T-cell (primary cell): ENCODE measurements around the gene EIF2B1. TPM values are rescaled to one million over a fixed set of nuclear protein-coding genes. Genes with fewer than 3 reads are reported as not detected.
A peak's percentile ranks its signal among the peaks of the same experiment; 100 is the strongest.

ENCODE experiments used
- ATAC-seq, 4 experiments: fragments of 200-7000 bp in 3 of 4; fragments of 150-1000 bp in 1 of 4; cut with Tn5 transposase; replicated peaks in 1 of 4; 1 replicate in 3 of 4; 2 replicates in 1 of 4; pipeline ENCODE4 v1.10.0; 2021; ENCODE audit warnings: moderate library complexity in 3 of 4, mild to moderate bottlenecking in 2 of 4, moderate number of reproducible peaks in 1 of 4
- CTCF ChIA-PET, 2 donors: fragments of 300-600 bp; sonication (Branson Sonifier 250); formaldehyde crosslinking; loops; one replicate each; lab custom pipeline; 2022; ENCODE audit warnings: antibody characterized with exemption in 2 of 2; lab: Charles Lee
- POLR2A ChIA-PET, 2 donors: fragments of 300-600 bp; sonication (Branson Sonifier 250); formaldehyde crosslinking; loops; one replicate each; lab custom pipeline; 2022; ENCODE audit warnings: antibody characterized with exemption in 2 of 2; lab: Charles Lee
- DNase-seq, 35 experiments: peaks; one replicate each; pipeline versions ENCODE4 v3.0.0 to v3.0.0-alpha.2; 2013 to 2023
- H3K27ac ChIP-seq: one replicate; pipeline ENCODE4 v1.5.1; 2013; ENCODE audit warnings: low read length
- H3K27me3 ChIP-seq, 2 experiments: replicated peaks in 1 of 2; 1 replicate in 1 of 2; 2 replicates in 1 of 2; pipeline versions ENCODE4 v1.6.1 to v1.7.0; 2013; ENCODE audit warnings: low read length in 1 of 2, mixed read lengths in 1 of 2; ENCODE audit not compliant: control insufficient read depth in 2 of 2, insufficient read depth in 2 of 2; ENCODE audit errors: extremely low read depth in 1 of 2
- H3K36me3 ChIP-seq, 2 donors: 1 replicate in 1 of 2; 2 replicates in 1 of 2; pipeline versions ENCODE4 v1.6.1 to v1.7.0; 2013; ENCODE audit warnings: low read length in 1 of 2; ENCODE audit not compliant: control insufficient read depth in 2 of 2, insufficient read depth in 1 of 2; ENCODE audit errors: extremely low read depth in 1 of 2
- H3K4me1 ChIP-seq, 2 experiments: 1 replicate in 1 of 2; 2 replicates in 1 of 2; pipeline versions ENCODE4 v1.6.1 to v1.7.0; 2013; ENCODE audit warnings: low read length in 2 of 2, mixed read lengths in 1 of 2; ENCODE audit not compliant: insufficient read depth in 2 of 2, control insufficient read depth in 1 of 2; ENCODE audit errors: extremely low read depth in 1 of 2
- H3K4me3 ChIP-seq, 2 donors: 1 replicate in 1 of 2; 2 replicates in 1 of 2; pipeline versions ENCODE4 v1.5.1 to v1.7.0; 2013; ENCODE audit warnings: mild to moderate bottlenecking in 2 of 2, low read length in 1 of 2, moderate library complexity in 1 of 2; ENCODE audit not compliant: control insufficient read depth in 1 of 2; ENCODE audit errors: extremely low read depth in 1 of 2
- H3K9me3 ChIP-seq: 2 replicates; pipeline ENCODE4 v1.7.0; 2013
- H3K27ac Mint-ChIP-seq, 2 donors: one replicate each; pipeline ENCODE4 v1.8.0; 2020 to 2021; ENCODE audit warnings: mild to moderate bottlenecking in 2 of 2, mixed read lengths in 2 of 2
- H3K27me3 Mint-ChIP-seq, 2 donors: one replicate each; pipeline ENCODE4 v1.8.0; 2021 to 2022; ENCODE audit warnings: mixed read lengths in 2 of 2
- H3K36me3 Mint-ChIP-seq: one replicate; pipeline ENCODE4 v1.8.0; 2021; ENCODE audit warnings: mixed read lengths
- H3K4me1 Mint-ChIP-seq, 3 donors: one replicate each; pipeline ENCODE4 v1.8.0; 2020 to 2022; ENCODE audit warnings: mixed read lengths in 3 of 3, mild to moderate bottlenecking in 1 of 3
- H3K4me3 Mint-ChIP-seq, 3 donors: one replicate each; pipeline ENCODE4 v1.8.0; 2020 to 2022; ENCODE audit warnings: mild to moderate bottlenecking in 3 of 3, mixed read lengths in 3 of 3, moderate library complexity in 3 of 3
- H3K9me3 Mint-ChIP-seq, 3 donors: one replicate each; pipeline ENCODE4 v1.8.0; 2020 to 2022; ENCODE audit warnings: mixed read lengths in 3 of 3
- WGBS: methylation state at CpG from one replicate; pipeline ENCODE4 v1.1.5; 2013; ENCODE audit warnings: missing lambda C conversion rate; ENCODE audit not compliant: insufficient coverage; 5-methylcytosine and 5-hydroxymethylcytosine counted together
- total RNA-seq, 35 experiments: library from RNA in 6 of 35; stranded (reverse) in 6 of 35; fragments of 120-200 nt in 1 of 35; gene quantifications; one replicate each; pipeline versions ENCODE4 v1.2.1 to v1.2.4 and lab custom pipeline; 2013 to 2026

Gene EIF2B1
- total RNA-seq, 5 donors from 2014 or later (not counting 1 experiment from before 2014, with no cell fraction given): 44.7 to 51.8 (median 47.0) TPM

- DNase-seq: no peak
- Mint-ChIP-seq H3K4me1 (peaks cover 0 to 2% (median 0%) of the 10 kb centered on the region in 3 donors), H3K27me3 (no peaks in the 10 kb centered on the region), H3K4me3 (no peak overlapping the region), H3K9me3 (no peaks in the 10 kb centered on the region), H3K27ac (peak overlapping the region in 1 of 2 donors; percentile 62), H3K36me3 (peaks cover 34% of the 10 kb centered on the region)
- Histone ChIP-seq H3K36me3 (peaks cover 13 to 49% of the 10 kb centered on the region in 2 donors), H3K27me3 (no peaks in the 10 kb centered on the region), H3K4me3 (no peak overlapping the region), H3K9me3 (no peaks in the 10 kb centered on the region), H3K4me1 (no peaks in the 10 kb centered on the region), H3K27ac (no peak overlapping the region)
- 100% methylated on average over 4 of the region's 4 CpGs for WGBS
- ChIA-PET POLR2A (no interaction called here), CTCF (no interaction called here)
- ATAC-seq: no peak
Observed at GRCh38 chr12:123654129-123654701, 20.7 kb upstream of the EIF2B1 start.

GRCh38 chr12:123648401-123648800 lies 14.9 kb upstream of the EIF2B1 start:
- Mint-ChIP-seq H3K4me3 (no peak overlapping the region), H3K36me3 (peaks cover 33% of the 10 kb centered on the region), H3K27me3 (no peaks in the 10 kb centered on the region), H3K9me3 (no peaks in the 10 kb centered on the region), H3K27ac (no peak overlapping the region), H3K4me1 (peaks cover 0 to 2% (median 0%) of the 10 kb centered on the region in 3 donors)
- H3K27me3 ChIP-seq: no peaks in the 10 kb centered on the region
- H3K4me3 ChIP-seq: no peak overlapping the region
- no peaks in the 10 kb centered on the region for H3K9me3 ChIP-seq
- peaks cover 6 to 55% of the 10 kb centered on the region in 2 donors for H3K36me3 ChIP-seq
- no peak for ATAC-seq
- POLR2A ChIA-PET: no interaction called here
- H3K4me1 ChIP-seq: no peaks in the 10 kb centered on the region
- H3K27ac ChIP-seq: no peak overlapping the region
- WGBS: 100% methylated on average over 3 of the region's 5 CpGs
- CTCF ChIA-PET: interaction anchor here in 1 of 2 donors (0.6 kb wide), 1 partner anchor 158 kb away, joined by 4 read pairs; no protein-coding TSS in a partner anchor
- DNase-seq: no peak

- no peak overlapping the region for H3K27ac Mint-ChIP-seq
- DNase-seq: no peak
- Histone ChIP-seq H3K27me3 (no peaks in the 10 kb centered on the region), H3K4me1 (no peaks in the 10 kb centered on the region), H3K4me3 (no peak overlapping the region), H3K9me3 (no peaks in the 10 kb centered on the region), H3K27ac (no peak overlapping the region), H3K36me3 (peaks cover 2 to 50% of the 10 kb centered on the region in 2 donors)
- no peak overlapping the region for H3K4me3 Mint-ChIP-seq
- ATAC-seq: no peak
- 83% methylated on average over 1 of the region's 5 CpGs for WGBS
- ChIA-PET CTCF (no interaction called here), POLR2A (no interaction called here)
- no peaks in the 10 kb centered on the region for H3K9me3 Mint-ChIP-seq
- peaks cover 0 to 2% (median 0%) of the 10 kb centered on the region in 3 donors for H3K4me1 Mint-ChIP-seq
- H3K27me3 Mint-ChIP-seq: no peaks in the 10 kb centered on the region
- H3K36me3 Mint-ChIP-seq: peaks cover 24% of the 10 kb centered on the region
Observed at GRCh38 chr12:123645878-123646277, 12.4 kb upstream of the EIF2B1 start.

- 100% methylated on average over 3 of the region's 3 CpGs for WGBS
- DNase-seq (no peak), ATAC-seq (no peak)
- H3K4me3 ChIP-seq: no peak overlapping the region
- no peaks in the 10 kb centered on the region for H3K27me3 Mint-ChIP-seq
- no peak overlapping the region for H3K27ac ChIP-seq
- H3K36me3 Mint-ChIP-seq: peaks cover 24% of the 10 kb centered on the region
- no peak overlapping the region for H3K27ac Mint-ChIP-seq
- POLR2A ChIA-PET: no interaction called here
- peaks cover 0 to 2% (median 0%) of the 10 kb centered on the region in 3 donors for H3K4me1 Mint-ChIP-seq
- peaks cover 2 to 52% of the 10 kb centered on the region in 2 donors for H3K36me3 ChIP-seq
- H3K27me3 ChIP-seq: no peaks in the 10 kb centered on the region
- H3K4me3 Mint-ChIP-seq: no peak overlapping the region
- H3K9me3 ChIP-seq: no peaks in the 10 kb centered on the region
- no peaks in the 10 kb centered on the region for H3K9me3 Mint-ChIP-seq
- H3K4me1 ChIP-seq: no peaks in the 10 kb centered on the region
- CTCF ChIA-PET: interaction anchor here in 1 of 2 donors (0.6 kb wide), 1 partner anchor 272 kb away, joined by 3 read pairs; no protein-coding TSS in a partner anchor
Observed at GRCh38 chr12:123645380-123645779, 11.9 kb upstream of the EIF2B1 start.

GRCh38 chr12:123643911-123644310 lies 10.4 kb upstream of the EIF2B1 start:
- H3K9me3 Mint-ChIP-seq: no peaks in the 10 kb centered on the region
- DNase-seq (no peak), ATAC-seq (no peak)
- no peak overlapping the region for H3K27ac ChIP-seq
- no peaks in the 10 kb centered on the region for H3K4me1 ChIP-seq
- H3K9me3 ChIP-seq: no peaks in the 10 kb centered on the region
- H3K4me1 Mint-ChIP-seq: peaks cover 0 to 3% (median 0%) of the 10 kb centered on the region in 3 donors
- H3K27me3 ChIP-seq: no peaks in the 10 kb centered on the region
- no peaks in the 10 kb centered on the region for H3K27me3 Mint-ChIP-seq
- ChIA-PET CTCF (no interaction called here), POLR2A (no interaction called here)
- no peak overlapping the region for H3K4me3 ChIP-seq
- peaks cover 2 to 47% of the 10 kb centered on the region in 2 donors for H3K36me3 ChIP-seq
- WGBS: no CpG with 5 or more reads among the region's 7 CpGs
- no peak overlapping the region for H3K4me3 Mint-ChIP-seq
- no peak overlapping the region for H3K27ac Mint-ChIP-seq
- H3K36me3 Mint-ChIP-seq: peaks cover 26% of the 10 kb centered on the region

- Histone ChIP-seq H3K27ac (peak overlapping the region; percentile 80), H3K27me3 (no peaks in the 10 kb centered on the region), H3K9me3 (no peaks in the 10 kb centered on the region), H3K4me3 (peak overlapping the region; percentile 69 to 91), H3K4me1 (peaks cover 5 to 18% of the 10 kb centered on the region in 2 experiments), H3K36me3 (peaks cover 0 to 20% of the 10 kb centered on the region in 2 donors)
- DNase-seq: peak in 1 of 35 experiments; percentile 4
- Mint-ChIP-seq H3K36me3 (peaks cover 16% of the 10 kb centered on the region), H3K4me1 (peaks cover 25 to 40% (median 26%) of the 10 kb centered on the region in 3 donors), H3K27me3 (no peaks in the 10 kb centered on the region), H3K9me3 (no peaks in the 10 kb centered on the region), H3K27ac (peak overlapping the region; percentile 92 to 95), H3K4me3 (peak overlapping the region; percentile 87 to 94 (median 90))
- ChIA-PET POLR2A (interaction anchor here in 1 of 2 donors (0.8 kb wide), 1 partner anchor 79 kb away, joined by 4 read pairs; no protein-coding TSS in a partner anchor), CTCF (interaction anchor here in 1 of 2 donors (0.6 kb wide), 1 partner anchor 317 kb away, joined by 7 read pairs; no protein-coding TSS in a partner anchor)
- no peak for ATAC-seq
- 15% methylated on average over 11 of the region's 19 CpGs for WGBS
Observed at GRCh38 chr12:123634142-123634561, 666 bp upstream of the EIF2B1 start.
